Cardiac muscle cell (in vitro differentiated cells and primary cell): ENCODE measurements around the gene LYZL1. TPM values are rescaled to one million over a fixed set of nuclear protein-coding genes. Genes with fewer than 3 reads are reported as not detected.

Source experiments
- DNase-seq, 2 donors: peaks; one replicate each; pipeline versions ENCODE4 v3.0.0 to v3.0.0-alpha.2; 2010 to 2017; ENCODE audit warnings: low read depth in 1 of 2, low spot score in 1 of 2
- H3K27ac ChIP-seq: fragments of 200-600 bp; sonication (generic); 2 replicates; pipeline ENCODE4 v1.5.1; 2016
- H3K27me3 ChIP-seq: fragments of 200-600 bp; sonication (generic); 2 replicates; pipeline ENCODE4 v1.6.0; 2016; ENCODE audit warnings: control low read depth
- H3K36me3 ChIP-seq: fragments of 200-600 bp; sonication (generic); 2 replicates; pipeline ENCODE4 v1.5.1; 2016; ENCODE audit warnings: control low read depth
- H3K4me1 ChIP-seq: fragments of 200-600 bp; sonication (generic); 2 replicates; pipeline ENCODE4 v1.8.1; 2017; ENCODE audit warnings: low read depth, mild to moderate bottlenecking, mixed run types
- H3K4me3 ChIP-seq: fragments of 200-600 bp; sonication (generic); 2 replicates; pipeline ENCODE4 v1.5.1; 2016; ENCODE audit warnings: mild to moderate bottlenecking
- H3K9me3 ChIP-seq: fragments of 200-600 bp; sonication (generic); 2 replicates; pipeline ENCODE4 v1.5.1; 2017; ENCODE audit warnings: low read depth, mild to moderate bottlenecking, control low read depth
- polyA plus RNA-seq: library from polyadenylated mRNA; unstranded; fragments of >200 nt; fragmentation: Nextera tagmentation; extraction: Ambion mirVana; gene quantifications from 2 replicates; pipeline ENCODE4 v1.2.1, GENCODE V29; 2016
- total RNA-seq: library from RNA; depleted of rRNA; stranded (reverse); fragments of >200 nt; gene quantifications from 2 replicates; pipeline ENCODE4 v1.2.3, GENCODE V29; 2016
- TF ChIP-seq, protein P1 (sequence below): IDR thresholded peaks from 2 replicates; pipeline ENCODE4 v1.5.1; 2012; ENCODE audit warnings: low read depth, mild to moderate bottlenecking, low read length

The LYZL1 gene
- total and polyA plus RNA-seq, 2 experiments from 2014 or later, result 0.17 TPM; not detected in 1

DNA sequence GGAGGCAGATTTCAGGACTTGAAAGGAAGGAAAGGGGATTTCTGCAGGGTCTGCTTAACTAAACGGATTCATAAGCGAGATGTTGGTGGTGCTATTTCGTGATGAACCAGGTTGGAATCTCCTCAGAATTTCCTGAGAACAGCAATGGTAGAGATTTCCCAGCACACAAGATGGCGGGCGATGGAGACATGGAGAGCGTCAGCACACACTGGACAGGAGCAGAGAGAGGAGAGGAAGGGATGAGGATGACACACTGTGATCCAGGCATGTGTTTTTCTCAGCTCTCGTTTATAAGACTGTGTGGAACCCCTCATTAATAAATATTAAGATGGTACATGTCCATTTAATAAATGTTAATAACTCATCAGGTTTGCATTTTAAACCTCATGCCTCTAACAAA is 43.9 kb upstream of the LYZL1 start:
- Histone ChIP-seq H3K4me1 (peaks cover 12% of the 10 kb centered on the region), H3K27me3 (no peaks in the 10 kb centered on the region), H3K9me3 (no peaks in the 10 kb centered on the region), H3K4me3 (no peak overlapping the region), H3K27ac (no peak overlapping the region), H3K36me3 (no peaks in the 10 kb centered on the region)
- TF ChIP-seq, protein P1, sequence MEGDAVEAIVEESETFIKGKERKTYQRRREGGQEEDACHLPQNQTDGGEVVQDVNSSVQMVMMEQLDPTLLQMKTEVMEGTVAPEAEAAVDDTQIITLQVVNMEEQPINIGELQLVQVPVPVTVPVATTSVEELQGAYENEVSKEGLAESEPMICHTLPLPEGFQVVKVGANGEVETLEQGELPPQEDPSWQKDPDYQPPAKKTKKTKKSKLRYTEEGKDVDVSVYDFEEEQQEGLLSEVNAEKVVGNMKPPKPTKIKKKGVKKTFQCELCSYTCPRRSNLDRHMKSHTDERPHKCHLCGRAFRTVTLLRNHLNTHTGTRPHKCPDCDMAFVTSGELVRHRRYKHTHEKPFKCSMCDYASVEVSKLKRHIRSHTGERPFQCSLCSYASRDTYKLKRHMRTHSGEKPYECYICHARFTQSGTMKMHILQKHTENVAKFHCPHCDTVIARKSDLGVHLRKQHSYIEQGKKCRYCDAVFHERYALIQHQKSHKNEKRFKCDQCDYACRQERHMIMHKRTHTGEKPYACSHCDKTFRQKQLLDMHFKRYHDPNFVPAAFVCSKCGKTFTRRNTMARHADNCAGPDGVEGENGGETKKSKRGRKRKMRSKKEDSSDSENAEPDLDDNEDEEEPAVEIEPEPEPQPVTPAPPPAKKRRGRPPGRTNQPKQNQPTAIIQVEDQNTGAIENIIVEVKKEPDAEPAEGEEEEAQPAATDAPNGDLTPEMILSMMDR, result no peak
- DNase-seq, result no peak

DNA sequence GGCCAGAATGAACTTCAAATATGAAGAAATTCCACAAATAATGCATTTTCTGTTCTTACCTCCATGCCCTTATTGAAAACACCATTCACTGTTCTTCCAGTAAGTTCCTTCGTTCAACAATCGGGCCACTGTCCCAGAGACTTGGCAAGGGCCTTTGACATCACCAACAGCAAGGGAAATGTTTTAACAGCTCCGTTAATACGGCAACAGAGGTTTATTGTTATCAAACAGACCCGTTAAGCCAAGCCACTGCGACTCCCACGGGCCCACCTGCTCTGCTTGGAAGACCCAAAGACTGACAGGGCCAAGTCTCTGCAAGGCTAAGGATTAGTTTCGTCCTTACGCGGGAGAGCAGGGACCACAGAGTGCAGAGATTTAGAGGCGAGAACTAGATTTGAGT is 43.4 kb upstream of the LYZL1 start:
- Histone ChIP-seq H3K9me3 (no peaks in the 10 kb centered on the region), H3K4me1 (peaks cover 12% of the 10 kb centered on the region), H3K4me3 (no peak overlapping the region), H3K27ac (peak overlapping the region; percentile 4), H3K36me3 (no peaks in the 10 kb centered on the region), H3K27me3 (no peaks in the 10 kb centered on the region)
- TF ChIP-seq, protein P1, result no peak
- peak in 1 of 2 donors; percentile 40 for DNase-seq

DNA sequence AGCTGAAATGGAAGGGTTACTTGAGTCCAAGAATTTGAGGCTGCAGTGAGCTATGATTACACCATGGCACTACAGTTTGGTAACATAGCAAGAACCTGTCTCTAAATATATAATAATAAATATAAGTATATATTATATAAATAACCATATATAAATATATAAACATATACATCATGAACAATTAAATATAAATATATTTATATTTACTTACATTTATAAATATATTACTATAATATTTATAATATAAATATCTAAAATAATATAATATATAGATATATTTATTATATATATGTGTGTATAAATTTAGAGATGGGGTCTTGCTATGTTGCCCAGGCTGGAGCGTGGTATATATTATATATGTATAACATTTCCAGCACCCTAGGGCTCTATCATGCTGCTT is 42.4 kb upstream of the LYZL1 start:
- Histone ChIP-seq H3K4me3 (no peak overlapping the region), H3K9me3 (no peaks in the 10 kb centered on the region), H3K27me3 (no peaks in the 10 kb centered on the region), H3K27ac (no peak overlapping the region), H3K4me1 (peaks cover 12% of the 10 kb centered on the region), H3K36me3 (no peaks in the 10 kb centered on the region)
- TF ChIP-seq, protein P1, result no peak
- no peak for DNase-seq

DNA sequence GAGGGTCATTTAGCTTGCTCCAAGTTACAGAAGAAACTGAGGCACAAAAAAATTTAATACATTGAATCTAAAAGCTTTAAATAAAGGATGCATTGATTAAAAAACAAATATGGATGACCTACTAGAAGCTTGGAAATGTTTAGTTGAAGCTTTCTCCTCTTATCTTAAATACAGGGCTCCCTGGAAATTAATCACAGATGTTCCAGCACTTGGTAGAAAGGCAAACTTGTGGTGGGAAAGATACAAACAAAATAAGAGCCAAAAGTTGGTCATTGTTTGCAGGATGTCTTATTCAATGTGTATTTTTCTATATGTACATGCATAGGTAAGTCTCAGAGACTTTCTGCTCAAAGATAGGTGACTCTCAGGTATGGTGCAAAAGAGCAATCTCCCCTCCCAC is 40.7 kb upstream of the LYZL1 start:
- peak in 1 of 2 donors; percentile 57 for DNase-seq
- H3K4me1 ChIP-seq, result peaks cover 13% of the 10 kb centered on the region
- H3K27me3 ChIP-seq, result no peaks in the 10 kb centered on the region
- no peaks in the 10 kb centered on the region for H3K36me3 ChIP-seq
- H3K27ac ChIP-seq, result no peak overlapping the region
- TF ChIP-seq, protein P1, result no peak
- H3K9me3 ChIP-seq, result no peaks in the 10 kb centered on the region
- no peak overlapping the region for H3K4me3 ChIP-seq

DNA sequence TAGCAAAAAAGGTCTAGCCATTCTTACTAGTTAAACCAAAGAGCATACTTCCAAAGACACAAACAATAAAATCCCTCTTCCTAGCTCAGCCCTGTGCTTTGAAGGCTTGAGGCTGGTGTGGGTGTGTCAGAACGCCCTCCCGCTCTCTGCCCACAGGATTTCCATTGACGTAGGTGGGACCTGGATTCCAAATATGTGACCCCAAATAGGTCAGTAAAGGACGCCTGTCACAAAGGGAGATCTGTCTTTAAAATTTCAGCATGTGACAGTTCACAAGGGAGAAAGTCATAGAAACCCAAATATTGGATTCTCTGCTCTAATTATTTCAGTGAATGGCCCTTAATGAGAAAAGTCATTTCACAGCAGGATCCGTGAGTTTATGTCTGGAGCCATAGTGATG is 39.9 kb upstream of the LYZL1 start:
- TF ChIP-seq, protein P1, result no peak
- Histone ChIP-seq H3K36me3 (no peaks in the 10 kb centered on the region), H3K27ac (no peak overlapping the region)

DNA sequence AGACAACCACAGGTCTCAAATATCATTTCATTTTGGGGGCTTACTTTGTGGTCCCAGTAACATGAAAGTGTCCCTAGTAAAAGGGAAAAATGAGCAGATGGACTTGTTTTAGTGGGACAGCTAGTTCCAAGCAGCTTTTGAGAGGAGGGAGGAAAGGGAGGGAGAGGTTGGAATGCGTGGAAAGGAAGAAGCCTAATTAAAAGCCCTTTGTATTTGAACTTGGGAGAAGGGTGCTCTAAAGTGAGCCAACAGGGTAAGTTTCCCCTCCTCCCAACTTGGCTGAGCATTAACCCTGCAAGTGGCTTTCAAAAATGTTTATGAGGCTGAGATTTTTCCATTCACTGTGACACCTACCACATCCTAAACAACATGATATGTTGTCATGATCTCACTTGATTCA is 38.8 kb upstream of the LYZL1 start:
- H3K27ac ChIP-seq, result no peak overlapping the region
- H3K27me3 ChIP-seq, result no peaks in the 10 kb centered on the region
- H3K9me3 ChIP-seq, result no peaks in the 10 kb centered on the region

More for the DNA sequence above, 39.9 kb upstream of the LYZL1 start:
- H3K4me1 ChIP-seq, result peaks cover 14% of the 10 kb centered on the region
- no peaks in the 10 kb centered on the region for H3K27me3 ChIP-seq
- no peaks in the 10 kb centered on the region for H3K9me3 ChIP-seq
- H3K4me3 ChIP-seq, result no peak overlapping the region
- no peak for DNase-seq

More for the DNA sequence above, 38.8 kb upstream of the LYZL1 start:
- H3K4me3 ChIP-seq, result no peak overlapping the region
- no peak for DNase-seq
- TF ChIP-seq, protein P1, result no peak
- H3K36me3 ChIP-seq, result no peaks in the 10 kb centered on the region
- H3K4me1 ChIP-seq, result peaks cover 22% of the 10 kb centered on the region
